Gastrocnemius medialis (tissue), 4 donors: ENCODE data around the gene DPP4.

Experiments used
- CTCF ChIP-seq, 5 experiments: fragments of 450-650 bp in 3 of 5; fragments of 200-600 bp in 2 of 5; sonication (generic) in 2 of 5; IDR thresholded peaks in 4 of 5; conservative IDR thresholded peaks in 1 of 5; 1 replicate in 4 of 5; 2 replicates in 1 of 5; pipeline ENCODE4 v1.5.1; 2016 to 2019; ENCODE audit warnings: antibody characterized with exemption in 5 of 5, mild to moderate bottlenecking in 3 of 5, moderate library complexity in 3 of 5
- POLR2A ChIP-seq, 2 donors: fragments of 450-650 bp; IDR thresholded peaks; one replicate each; pipeline ENCODE4 v1.6.1; 2017; ENCODE audit warnings: antibody characterized with exemption in 2 of 2, mild to moderate bottlenecking in 2 of 2, moderate library complexity in 2 of 2

GRCh38 chr2:162012565-162013058 lies 61.4 kb downstream of the DPP4 start:
- no peak for TF ChIP-seq CTCF (IDR thresholded peaks at IDR 0.05 in 4 of 5, conservative IDR thresholded peaks at IDR 0.05 in 1 of 5)
- no peak for TF ChIP-seq POLR2A (IDR thresholded peaks at IDR 0.05)
